Epithelial cell of proximal tubule (primary cell): ENCODE data around the gene HIRA. TPM values are rescaled to one million over a fixed set of nuclear protein-coding genes. Genes with fewer than 3 reads are reported as not detected.

Source experiments
- DNase-seq: peaks from one replicate; pipeline ENCODE4 v3.0.0-alpha.2; 2011; ENCODE audit warnings: low read depth
- H3K4me3 ChIP-seq: 2 replicates; pipeline ENCODE4 v1.5.1; 2011; ENCODE audit warnings: low read depth, mild to moderate bottlenecking, low read length
- total RNA-seq: library from RNA; depleted of rRNA; stranded (reverse); fragments of >200 nt; gene quantifications from 2 replicates; pipeline ENCODE4 v1.2.3, GENCODE V29; 2015
- TF ChIP-seq, protein P1 (sequence below): conservative IDR thresholded peaks from 2 replicates; pipeline ENCODE4 v1.5.1; 2012; ENCODE audit warnings: low read depth, mild to moderate bottlenecking, low read length

The HIRA gene
- total RNA-seq, 1 donor from 2014 or later: 13.3 TPM

DNA sequence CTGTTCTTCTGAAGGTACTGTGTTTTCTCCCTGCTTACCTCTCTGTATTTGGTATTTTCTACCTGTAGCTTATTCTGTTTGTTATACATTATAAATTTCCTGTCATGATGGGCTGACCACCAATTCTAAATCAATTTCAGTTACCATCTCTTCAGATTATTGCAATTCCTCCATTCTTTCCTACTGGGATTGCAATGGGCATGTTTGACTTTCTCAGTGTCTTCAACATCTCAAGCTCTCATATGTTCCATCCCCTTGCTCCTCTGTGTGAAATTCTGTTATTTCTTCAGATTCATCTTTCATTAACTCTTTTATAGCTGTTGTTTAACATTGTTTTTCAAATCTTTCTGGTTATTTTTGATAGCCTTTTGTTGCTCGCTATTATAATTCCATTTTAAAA lies 31.5 kb upstream of the HIRA start:
- TF ChIP-seq, protein P1, sequence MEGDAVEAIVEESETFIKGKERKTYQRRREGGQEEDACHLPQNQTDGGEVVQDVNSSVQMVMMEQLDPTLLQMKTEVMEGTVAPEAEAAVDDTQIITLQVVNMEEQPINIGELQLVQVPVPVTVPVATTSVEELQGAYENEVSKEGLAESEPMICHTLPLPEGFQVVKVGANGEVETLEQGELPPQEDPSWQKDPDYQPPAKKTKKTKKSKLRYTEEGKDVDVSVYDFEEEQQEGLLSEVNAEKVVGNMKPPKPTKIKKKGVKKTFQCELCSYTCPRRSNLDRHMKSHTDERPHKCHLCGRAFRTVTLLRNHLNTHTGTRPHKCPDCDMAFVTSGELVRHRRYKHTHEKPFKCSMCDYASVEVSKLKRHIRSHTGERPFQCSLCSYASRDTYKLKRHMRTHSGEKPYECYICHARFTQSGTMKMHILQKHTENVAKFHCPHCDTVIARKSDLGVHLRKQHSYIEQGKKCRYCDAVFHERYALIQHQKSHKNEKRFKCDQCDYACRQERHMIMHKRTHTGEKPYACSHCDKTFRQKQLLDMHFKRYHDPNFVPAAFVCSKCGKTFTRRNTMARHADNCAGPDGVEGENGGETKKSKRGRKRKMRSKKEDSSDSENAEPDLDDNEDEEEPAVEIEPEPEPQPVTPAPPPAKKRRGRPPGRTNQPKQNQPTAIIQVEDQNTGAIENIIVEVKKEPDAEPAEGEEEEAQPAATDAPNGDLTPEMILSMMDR: no peak
- no peak for DNase-seq

DNA sequence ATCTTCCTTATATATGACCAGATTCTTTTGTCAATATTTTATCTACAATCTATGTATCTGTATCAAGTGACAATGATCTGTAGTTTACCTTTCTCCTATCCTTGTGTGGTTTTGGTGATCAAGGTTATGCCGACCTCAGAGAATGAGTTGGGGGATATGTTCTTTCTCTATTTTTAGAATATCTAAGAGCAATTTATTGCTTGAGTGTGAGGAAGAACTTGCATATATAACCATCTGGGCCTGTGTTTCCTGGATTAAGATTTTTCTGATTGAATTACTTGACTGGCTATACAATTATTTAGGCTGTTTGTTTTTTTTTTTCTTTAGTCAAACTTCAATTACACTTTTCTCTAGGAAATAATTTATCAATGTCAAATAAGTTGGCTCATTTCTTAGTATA lies 30.0 kb upstream of the HIRA start:
- no peak overlapping the region for H3K4me3 ChIP-seq
- TF ChIP-seq, protein P1: no peak
- DNase-seq: no peak

More for the DNA sequence above, 31.5 kb upstream of the HIRA start:
- no peak overlapping the region for H3K4me3 ChIP-seq

DNA sequence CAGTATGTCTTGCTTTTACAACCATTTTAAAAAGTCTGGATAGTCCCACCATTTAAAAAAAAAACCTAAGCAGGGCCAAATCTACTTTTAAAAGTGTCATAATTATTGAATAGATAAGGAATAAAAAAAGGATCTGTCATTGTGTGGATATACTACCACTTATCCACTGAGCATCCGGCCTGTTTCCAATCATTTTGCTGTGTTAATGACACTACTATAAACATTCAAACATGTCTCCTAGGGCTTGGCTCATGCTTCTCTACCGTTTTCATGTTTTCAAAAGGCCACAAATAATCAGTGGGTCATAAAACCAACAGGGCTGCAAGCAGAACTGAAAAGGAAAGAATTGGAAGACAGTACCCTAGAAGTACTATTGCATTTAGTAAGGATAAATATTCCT lies 28.5 kb upstream of the HIRA start:
- no peak overlapping the region for H3K4me3 ChIP-seq
- TF ChIP-seq, protein P1: no peak
- DNase-seq: no peak

DNA sequence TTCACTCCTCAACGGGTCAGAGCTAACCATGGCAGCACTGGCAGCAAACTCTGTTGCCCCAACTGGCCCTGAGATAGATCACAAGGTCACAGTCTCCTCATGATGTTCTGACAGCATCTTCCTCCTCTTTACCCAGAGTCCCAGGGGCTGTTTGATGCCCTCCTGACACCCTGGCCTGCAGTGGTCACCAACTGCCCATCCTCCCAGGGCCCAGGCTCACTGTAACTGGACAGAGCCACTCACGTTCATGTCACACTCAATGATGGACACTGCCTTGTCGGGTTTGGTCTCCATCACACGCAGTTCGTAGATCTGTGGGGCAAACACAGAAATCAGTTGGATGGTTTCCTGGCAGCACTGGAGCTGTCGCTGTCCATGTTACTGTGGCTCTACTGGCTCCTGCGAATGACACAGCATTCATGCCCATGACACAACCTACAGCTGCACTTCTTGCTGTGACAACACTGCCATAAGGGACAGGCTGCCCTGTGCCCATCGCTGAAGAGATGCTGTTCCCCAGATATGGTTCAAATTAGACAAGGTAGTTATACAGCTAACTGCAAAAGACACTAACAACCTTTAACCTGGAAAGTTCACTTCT lies 26.4 kb upstream of the HIRA start:
- H3K4me3 ChIP-seq: no peak overlapping the region
- TF ChIP-seq, protein P1: no peak
- DNase-seq: no peak

DNA sequence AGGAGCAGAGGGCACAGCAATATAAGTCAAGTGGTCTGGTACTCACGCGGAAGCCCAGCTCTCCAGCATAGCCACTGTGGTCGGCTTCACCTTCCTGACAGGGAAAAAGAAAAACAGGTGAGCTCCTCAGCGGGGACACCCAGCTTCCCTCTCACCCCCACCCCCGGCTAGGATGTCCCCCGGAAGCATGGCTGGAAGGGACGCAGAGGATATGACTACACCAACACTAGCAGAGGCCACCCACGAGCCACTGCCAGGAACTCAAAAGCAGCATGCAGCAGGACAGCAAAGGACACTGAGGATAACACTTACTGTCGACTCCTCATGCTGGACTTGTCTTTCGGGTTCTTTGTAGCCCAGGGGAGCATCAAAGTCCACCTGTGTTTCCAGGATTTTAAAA lies 25.0 kb upstream of the HIRA start:
- no peak for DNase-seq
- TF ChIP-seq, protein P1: no peak
- no peak overlapping the region for H3K4me3 ChIP-seq

DNA sequence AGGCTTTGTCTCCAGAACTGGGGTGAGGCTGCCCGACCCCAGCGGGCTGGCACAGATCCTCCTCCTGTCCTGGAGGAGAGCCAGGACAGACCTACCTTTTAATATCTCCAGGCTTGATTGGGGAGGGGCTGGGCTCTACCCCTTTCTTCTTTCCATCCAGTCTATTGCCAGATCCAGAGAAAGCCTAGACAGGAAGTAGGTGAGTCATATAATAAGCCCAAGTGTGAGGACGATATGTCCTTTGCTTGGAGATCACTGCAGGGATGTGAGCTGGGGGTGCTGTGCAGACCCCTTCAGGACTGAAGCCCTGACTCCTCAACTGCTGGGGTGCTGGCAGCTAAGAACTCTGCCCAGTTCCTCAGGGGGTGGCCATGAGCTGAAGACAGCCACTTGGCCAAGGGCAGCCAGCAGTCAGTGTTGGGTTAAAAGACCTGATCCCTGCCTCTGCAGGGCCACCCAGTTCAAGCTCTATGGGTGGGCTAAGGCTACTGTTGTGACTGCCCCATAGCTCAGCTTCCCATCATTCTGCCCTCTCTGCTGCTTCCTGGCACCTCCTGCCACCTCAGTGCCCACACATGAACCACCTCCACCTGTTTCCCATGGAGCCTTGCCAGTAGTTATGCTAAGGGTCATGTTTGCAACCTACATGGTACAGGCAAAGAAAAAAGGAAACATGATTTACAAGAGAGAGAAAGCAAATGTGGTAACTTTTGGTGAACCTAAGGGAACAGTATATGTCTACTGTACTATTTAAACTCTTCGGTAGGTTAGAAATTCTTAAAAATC lies 24.2 kb upstream of the HIRA start:
- DNase-seq: no peak
- no peak overlapping the region for H3K4me3 ChIP-seq
- TF ChIP-seq, protein P1: no peak
